HepG2 (cell line): ENCODE results near the gene AHCYL2. TPM values are rescaled to one million over a fixed set of nuclear protein-coding genes. Genes with fewer than 3 reads are reported as not detected.

Experiments used
- GABPA ChIP-seq, 2 experiments: IDR thresholded peaks; 2 replicates each; pipeline ENCODE4 v1.6.1; 2011 to 2016; ENCODE audit warnings: low read depth in 2 of 2, low read length in 1 of 2, missing biosample characterization in 1 of 2, missing genetic modification characterization in 1 of 2
- KAT7 ChIP-seq: IDR thresholded peaks from 2 replicates; pipeline ENCODE4 v1.6.1; 2018; ENCODE audit warnings: borderline replicate concordance, missing compliant biosample characterization
- KDM2A ChIP-seq: sonication (generic); formaldehyde crosslinking; IDR thresholded peaks from 2 replicates; pipeline ENCODE4 v1.4.0; 2020; ENCODE audit warnings: low read depth, missing genetic modification reagents, borderline replicate concordance
- MIER3 ChIP-seq: IDR thresholded peaks from 2 replicates; pipeline ENCODE4 v1.6.1; 2016; ENCODE audit warnings: missing compliant biosample characterization, borderline replicate concordance
- NR2F1 ChIP-seq, 2 experiments: fragments of 450-650 bp in 1 of 2; formaldehyde crosslinking in 1 of 2; IDR thresholded peaks; 2 replicates each; pipeline versions ENCODE4 v1.5.0 to v1.6.1; 2016 to 2020; ENCODE audit warnings: mild to moderate bottlenecking in 1 of 2, missing compliant biosample characterization in 1 of 2, missing genetic modification reagents in 1 of 2, moderate library complexity in 1 of 2
- PHB2 ChIP-seq: fragments of 450-650 bp; IDR thresholded peaks from 2 replicates; pipeline ENCODE4 v1.6.1; 2018; ENCODE audit not compliant: partially characterized antibody
- PPARG ChIP-seq: conservative IDR thresholded peaks from 2 replicates; pipeline ENCODE4 v1.6.1; 2016; ENCODE audit warnings: missing biosample characterization, missing genetic modification reagents
- PRDM4 ChIP-seq: sonication (generic); formaldehyde crosslinking; IDR thresholded peaks from 2 replicates; pipeline ENCODE4 v1.9.0; 2021; ENCODE audit warnings: missing genetic modification reagents, borderline replicate concordance
- PREB ChIP-seq: sonication (generic); formaldehyde crosslinking; IDR thresholded peaks from 2 replicates; pipeline ENCODE4 v1.4.0; 2020; ENCODE audit warnings: missing genetic modification reagents
- RXRB ChIP-seq: IDR thresholded peaks from 2 replicates; pipeline ENCODE4 v1.6.1; 2016; ENCODE audit warnings: borderline replicate concordance, missing genetic modification reagents, missing compliant biosample characterization
- SRSF4 ChIP-seq: fragments of 200-400 bp; formaldehyde crosslinking; IDR thresholded peaks from one replicate; pipeline ENCODE4 v1.6.1; 2018; ENCODE audit warnings: mild to moderate bottlenecking, low read depth, low read length, moderate library complexity; ENCODE audit not compliant: poor library complexity, severe bottlenecking
- TEAD2 ChIP-seq: sonication (generic); formaldehyde crosslinking; IDR thresholded peaks from 2 replicates; pipeline ENCODE4 v1.9.0; 2021; ENCODE audit warnings: missing genetic modification reagents
- THAP9 ChIP-seq: sonication (generic); formaldehyde crosslinking; IDR thresholded peaks from 2 replicates; pipeline ENCODE4; 2020; ENCODE audit warnings: missing genetic modification reagents, mild to moderate bottlenecking, borderline replicate concordance
- ZNF280B ChIP-seq: sonication (generic); formaldehyde crosslinking; IDR thresholded peaks from 2 replicates; pipeline ENCODE4 v1.5.0; 2020; ENCODE audit warnings: missing genetic modification reagents, mild to moderate bottlenecking, borderline replicate concordance
- ZNF430 ChIP-seq: sonication (generic); formaldehyde crosslinking; IDR thresholded peaks from 2 replicates; pipeline ENCODE4 v1.9.0; 2021; ENCODE audit warnings: mild to moderate bottlenecking, missing genetic modification reagents
- ZNF550 ChIP-seq: sonication (generic); formaldehyde crosslinking; IDR thresholded peaks from 2 replicates; pipeline ENCODE4 v1.4.0; 2020; ENCODE audit warnings: mild to moderate bottlenecking, missing genetic modification reagents, borderline replicate concordance
- ZNF605 ChIP-seq: sonication (generic); formaldehyde crosslinking; IDR thresholded peaks from 2 replicates; pipeline ENCODE4 v1.8.0; 2022; ENCODE audit warnings: mild to moderate bottlenecking, missing genetic modification reagents
- ZNF800 ChIP-seq: sonication (generic); formaldehyde crosslinking; IDR thresholded peaks from 2 replicates; pipeline ENCODE4 v1.4.0; 2020; ENCODE audit warnings: missing genetic modification reagents
- ZZZ3 ChIP-seq: sonication (generic); formaldehyde crosslinking; IDR thresholded peaks from 2 replicates; pipeline ENCODE4 v1.4.0; 2020; ENCODE audit warnings: missing genetic modification reagents, mild to moderate bottlenecking, borderline replicate concordance
- polyA plus RNA-seq, 8 experiments: library from polyadenylated mRNA; depleted of rRNA in 3 of 8; stranded (reverse) in 7 of 8; unstranded in 1 of 8; fragments of >200 nt; fragmentation: Illumina TruSeq in 4 of 8; extraction: Trizol in 4 of 8; gene quantifications; 2 replicates each; pipeline versions ENCODE4 v1.2.1 to v1.2.3, GENCODE V29; 2011 to 2016; ENCODE audit warnings: low read depth in 4 of 8, missing spikeins in 1 of 8, mixed read lengths in 1 of 8; ENCODE audit not compliant: insufficient read depth in 1 of 8
- total RNA-seq, 5 experiments: library from RNA; depleted of rRNA; stranded (reverse); fragments of >200 nt; fragmentation: Illumina TruSeq; extraction: Trizol; gene quantifications; 2 replicates each; pipeline ENCODE4 v1.2.3, GENCODE V29; 2016; ENCODE audit warnings: low read depth in 1 of 5

Gene AHCYL2
- total and polyA plus RNA-seq, 2 of the 13 experiments (the other 11 are each of a cell fraction or from before 2014, with no cell fraction given), result 9.5 to 14.7 TPM

GRCh38 chr7:129213828-129214227 lies 11.0 kb upstream of the AHCYL2 start (continued):
- TF ChIP-seq NR2F1 (CRISPR knock-in tag; IDR thresholded peaks at IDR 0.05) (no peak), PPARG (CRISPR knock-in tag) (no peak), PRDM4 (CRISPR knock-in tag) (no peak), PHB2 (no peak), ZNF605 (CRISPR knock-in tag) (peak; percentile 70; the same call in 1 of the 2 replicates), ZNF280B (CRISPR knock-in tag) (0 out of 2 replicates have a peak, but pooled peaks have one; percentile 65), GABPA (IDR thresholded peaks at IDR 0.05; ENCODE audit: low read depth, low read length) (no peak), GABPA (CRISPR knock-in tag; IDR thresholded peaks at IDR 0.05; ENCODE audit: low read depth) (no peak), PREB (no peak), ZNF800 (CRISPR knock-in tag) (no peak), TEAD2 (CRISPR knock-in tag) (no peak), SRSF4 (no peak), KAT7 (CRISPR knock-in tag) (no peak), RXRB (CRISPR knock-in tag) (peak; percentile 54), MIER3 (CRISPR knock-in tag) (peak; percentile 24; the same call in 1 of the 2 replicates), ZNF550 (no peak), ZNF430 (CRISPR knock-in tag) (no peak), THAP9 (CRISPR knock-in tag) (peak; percentile 61; the same call in 1 of the 2 replicates), ZZZ3 (CRISPR knock-in tag) (no peak), KDM2A (CRISPR knock-in tag) (peak; percentile 86)
